ENCODE results near the gene WDR76.
"Not testable (repeated sequence)": the region's sequence is repeated elsewhere in the genome, so short reads cannot be mapped to it uniquely, and the experiment has no call there.

Gene WDR76

DNA sequence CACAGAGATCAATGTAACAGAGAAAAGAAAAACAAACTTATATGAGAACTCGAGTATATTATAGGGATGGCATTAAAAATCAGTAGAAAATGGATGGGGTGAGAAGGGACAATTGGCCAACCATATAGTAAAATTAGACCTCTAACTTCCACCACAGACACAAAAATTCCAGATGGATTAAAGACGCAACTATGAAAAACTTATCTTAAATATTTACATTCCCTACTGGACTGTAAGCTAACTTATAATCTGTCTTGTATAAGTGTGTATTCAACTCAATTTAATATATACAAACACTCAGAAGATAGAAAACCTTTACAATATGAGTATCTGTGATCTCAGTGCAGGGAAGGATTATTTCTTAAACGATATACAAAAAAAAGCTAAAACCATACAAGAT is 5.3 kb upstream of the WDR76 start:
- DNase-seq (ENCODE audit: low read depth, low spot score): no peak

DNA sequence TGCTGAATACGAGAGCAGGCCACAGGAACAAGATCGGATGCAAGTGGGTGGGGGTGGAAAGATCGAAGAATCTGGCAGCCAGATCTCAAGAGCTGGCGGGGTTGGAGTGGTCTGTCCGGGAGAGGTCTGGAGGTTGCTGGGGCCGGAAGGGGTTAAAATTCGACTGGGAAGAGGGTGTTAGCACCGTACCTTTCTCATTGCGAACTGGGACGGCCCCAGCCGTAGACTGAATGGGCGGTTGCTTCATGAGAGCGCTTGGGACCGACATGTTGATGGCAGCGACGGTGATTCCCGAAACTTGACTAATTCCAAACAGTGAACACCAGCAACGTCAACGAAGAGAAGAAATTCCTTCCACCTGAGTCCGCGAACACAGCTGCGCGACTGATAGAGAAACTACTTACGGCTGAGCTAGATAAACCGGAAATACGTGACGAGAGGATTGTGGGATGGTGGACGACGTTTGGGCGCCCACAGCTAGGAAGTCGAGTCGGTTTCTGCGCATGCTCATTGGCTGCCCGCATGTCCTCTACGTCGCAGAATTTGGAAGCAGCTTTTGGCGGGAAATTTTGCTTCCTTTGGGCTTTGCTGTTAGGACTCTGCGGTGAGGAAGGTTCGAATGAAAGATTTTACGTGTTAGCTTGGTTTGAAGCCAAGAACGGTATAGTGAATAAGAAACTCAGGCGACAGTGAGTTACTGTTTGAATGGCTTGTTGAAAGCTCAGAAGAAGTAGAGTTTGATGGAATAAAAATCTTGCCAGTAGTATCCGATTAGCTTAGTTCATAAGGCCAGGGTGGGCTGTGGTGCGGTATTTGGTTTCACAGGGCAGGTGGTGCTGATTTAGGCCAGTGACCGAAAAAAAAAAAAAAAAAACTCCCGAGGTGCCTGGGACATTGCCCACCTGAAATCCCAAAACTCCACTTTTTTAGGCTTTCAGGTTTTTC is 2.2 kb upstream of the WDR76 start, which contains the start of gene MFAP1:
MFAP1 (minus strand) TSS at position 389 of the 945 bp plus-strand sequence; CDS start at position 268, 121 bp downstream.
- DNase-seq (ENCODE audit: low read depth, low spot score): peak; percentile 75

DNA sequence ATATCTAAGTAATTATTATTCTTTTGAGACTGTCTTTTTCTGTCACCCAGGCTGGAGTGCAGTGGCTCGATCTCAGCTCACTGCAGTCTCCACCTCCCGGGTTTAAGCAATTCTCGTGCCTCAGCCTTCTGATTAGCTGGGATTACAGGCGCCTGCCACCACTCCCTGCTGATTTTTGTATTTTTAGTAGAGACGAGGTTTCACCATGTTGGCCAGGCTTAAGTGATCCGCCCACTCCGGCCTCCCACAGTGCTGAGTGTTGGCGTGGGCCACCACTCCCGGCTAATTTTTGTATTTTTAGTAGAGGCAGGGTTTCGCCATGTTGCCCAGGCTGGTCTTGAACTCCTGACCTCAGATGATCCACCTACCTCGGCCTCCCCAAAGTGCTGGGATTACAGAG is 1.5 kb upstream of the WDR76 start:
- not testable (repeated sequence) for DNase-seq (ENCODE audit: low read depth, low spot score)

DNA sequence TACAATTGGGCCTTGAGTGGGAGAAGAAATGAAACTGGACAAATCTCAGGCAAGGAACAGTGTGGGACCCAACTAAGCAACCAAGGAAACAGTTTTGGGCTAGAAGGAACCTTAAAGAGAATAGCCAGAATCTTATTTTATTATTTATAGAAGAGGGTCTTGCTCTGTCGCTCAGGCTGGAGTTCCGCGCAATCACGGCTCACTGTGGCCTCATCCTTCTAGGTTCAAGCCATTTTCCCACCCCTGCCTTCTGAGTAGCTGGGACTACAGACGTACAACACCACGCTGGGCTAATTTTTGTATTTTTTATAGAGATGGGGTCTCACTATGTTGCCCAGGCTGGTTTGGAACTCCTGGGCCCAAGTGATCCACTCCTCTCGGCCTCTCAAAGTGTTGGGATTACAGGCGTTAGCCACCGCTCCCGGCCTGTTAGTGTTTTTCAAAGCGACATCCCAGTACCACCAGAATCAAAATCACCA is 734 bp upstream of the WDR76 start:
- DNase-seq (ENCODE audit: low read depth, low spot score): no peak

DNA sequence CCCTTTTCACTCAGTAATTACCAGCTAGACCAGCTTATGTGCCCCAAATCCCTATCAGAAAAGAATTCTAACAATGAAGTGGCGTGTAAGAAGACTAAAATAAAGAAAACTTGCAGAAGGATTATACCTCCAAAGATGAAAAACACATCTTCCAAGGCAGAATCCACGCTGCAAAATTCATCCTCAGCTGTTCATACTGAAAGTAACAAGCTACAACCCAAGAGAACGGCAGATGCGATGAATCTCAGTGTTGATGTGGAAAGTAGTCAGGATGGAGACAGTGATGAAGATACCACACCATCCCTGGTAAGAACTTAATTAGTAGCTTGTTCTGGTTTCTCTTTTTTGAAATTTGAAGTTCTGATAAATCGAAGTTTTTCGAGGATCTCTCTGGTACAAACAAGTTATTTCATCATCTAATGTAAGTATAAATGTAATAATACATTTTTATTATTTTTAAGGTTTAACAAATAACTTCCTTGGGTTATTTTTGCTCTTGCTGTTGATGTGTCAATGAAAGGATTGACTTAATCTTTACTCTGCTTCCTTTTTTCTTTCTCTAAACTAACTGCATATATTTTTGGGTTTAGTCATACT is 1.4 kb downstream of the WDR76 start:
- DNase-seq (ENCODE audit: low read depth, low spot score): no peak

DNA sequence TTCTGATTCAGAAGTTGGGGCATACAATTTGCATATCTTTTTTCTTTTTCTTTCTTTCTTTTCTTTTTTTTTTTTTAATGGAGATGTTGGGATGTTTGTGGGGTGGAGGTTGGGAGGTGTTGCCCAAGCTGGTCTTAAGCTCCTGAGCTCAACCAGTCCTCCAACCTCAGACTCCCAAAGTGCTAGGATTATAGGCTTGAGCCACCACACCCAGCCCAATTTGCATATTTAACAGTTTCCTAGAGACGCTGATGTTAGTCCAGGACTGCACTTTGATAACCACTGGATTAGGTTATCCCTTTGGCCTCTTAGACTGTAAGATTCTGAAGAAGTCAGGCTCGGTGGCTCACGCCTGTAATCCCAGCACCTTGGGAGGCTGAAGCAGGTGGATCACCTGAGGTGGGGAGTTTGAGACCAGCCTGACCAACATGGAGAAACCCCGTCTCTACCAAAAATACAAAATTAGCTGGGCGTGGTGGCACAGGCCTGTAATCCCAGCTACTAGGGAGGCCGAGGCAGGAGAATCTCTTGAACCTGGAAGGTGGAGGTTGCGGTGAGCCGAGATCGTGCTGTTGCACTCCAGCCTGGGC is 3.2 kb downstream of the WDR76 start:
- not testable (repeated sequence) for DNase-seq (ENCODE audit: low read depth, low spot score)

DNA sequence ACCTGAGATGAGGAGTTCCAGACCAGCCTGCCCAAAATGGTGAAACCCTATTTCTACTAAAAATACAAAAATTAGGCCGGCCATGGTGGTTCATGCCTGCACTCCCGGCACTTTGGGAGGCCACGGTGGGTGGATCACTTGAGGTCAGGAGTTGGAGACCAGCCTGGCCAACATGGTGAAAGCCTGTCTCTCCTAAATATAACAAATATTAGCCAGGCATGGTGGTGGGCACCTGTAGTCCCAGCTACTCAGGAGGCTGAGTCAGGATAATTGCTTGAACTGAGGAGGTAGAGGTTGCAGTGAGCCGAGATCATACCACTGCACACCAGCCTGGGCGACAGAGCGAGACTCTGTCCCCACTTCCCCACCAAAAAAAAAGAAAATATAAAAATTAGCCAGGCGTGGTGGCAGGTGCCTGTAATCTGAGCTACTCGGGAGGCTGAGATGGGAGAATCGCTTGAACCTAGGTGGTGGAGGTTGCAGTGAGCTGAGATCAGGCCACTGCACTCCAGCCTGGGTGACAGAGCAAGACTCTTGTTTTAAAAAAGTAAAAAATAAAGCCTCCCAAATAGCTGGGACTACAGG is 4.0 kb downstream of the WDR76 start:
- DNase-seq (ENCODE audit: low read depth, low spot score): not testable (repeated sequence)

- DNase-seq (ENCODE audit: low read depth, low spot score): not testable (repeated sequence)
Measured at GRCh38 chr15:43831519-43832052, 4.8 kb downstream of the WDR76 start.

DNA sequence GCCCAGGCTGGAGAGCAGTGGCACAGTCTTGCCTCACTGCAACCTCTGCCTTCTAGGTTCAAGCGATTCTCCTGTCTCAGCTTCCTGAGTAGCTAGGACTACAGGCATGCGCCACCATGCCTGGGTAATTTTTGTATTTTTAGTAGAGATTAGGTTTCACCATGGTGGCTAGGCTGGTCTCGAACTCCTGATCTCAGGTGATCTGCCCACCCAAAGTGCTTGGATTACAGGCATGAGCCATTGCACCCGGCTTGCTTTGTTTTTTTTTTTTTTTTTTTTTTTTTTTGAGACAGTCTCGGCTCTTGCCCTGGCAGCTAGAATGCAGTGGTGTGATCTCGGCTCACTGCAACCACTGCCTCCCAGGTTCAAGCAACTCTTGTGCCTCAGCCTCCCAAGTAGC is 5.7 kb downstream of the WDR76 start:
- not testable (repeated sequence) for DNase-seq (ENCODE audit: low read depth, low spot score)

DNA sequence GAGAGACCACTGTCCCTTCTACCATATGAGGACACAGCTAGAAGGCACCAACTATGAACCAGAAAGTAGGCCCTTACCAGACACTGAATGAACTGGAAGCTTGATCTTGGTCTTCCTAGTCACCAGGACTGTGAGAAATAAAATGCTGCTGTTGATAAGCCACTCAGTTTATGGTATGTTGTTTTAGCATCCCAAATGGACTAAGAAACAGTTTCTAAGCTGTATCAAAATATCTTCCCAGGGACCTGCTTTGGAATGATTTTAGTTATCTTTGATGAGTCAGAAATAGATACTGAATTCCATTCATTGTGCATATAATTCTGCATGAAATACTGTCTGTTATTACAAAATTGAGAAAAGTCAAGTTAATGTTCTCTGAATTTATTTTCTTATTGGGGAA is 18.6 kb downstream of the WDR76 start:
- no peak for DNase-seq (ENCODE audit: low read depth, low spot score)

GRCh38 chr15:43851251-43851650 is 24.4 kb downstream of the WDR76 start:
- no peak for DNase-seq (ENCODE audit: low read depth, low spot score)

DNA sequence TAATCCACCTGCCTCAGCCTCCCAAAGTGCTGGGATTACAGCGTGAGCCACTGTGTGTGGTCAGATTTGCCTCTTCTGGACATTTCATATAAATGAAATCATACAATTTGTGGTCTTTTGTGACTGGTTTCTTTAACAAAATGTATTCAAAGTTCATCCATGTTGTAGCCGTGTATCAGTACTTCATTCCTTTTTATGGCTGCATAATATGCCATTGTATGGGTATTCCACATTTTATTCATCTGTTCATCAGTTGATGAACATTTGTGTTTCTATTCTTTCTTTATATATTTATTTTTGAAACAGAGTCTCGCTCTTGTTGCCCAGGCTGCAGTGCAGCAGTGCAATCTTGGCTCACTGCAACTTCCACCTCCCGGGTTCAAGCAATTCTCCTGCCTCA is 25.8 kb downstream of the WDR76 start:
- no peak for DNase-seq (ENCODE audit: low read depth, low spot score)

- DNase-seq (ENCODE audit: low read depth, low spot score): no peak
Measured at GRCh38 chr15:43854801-43855200, 28.0 kb downstream of the WDR76 start.

DNA sequence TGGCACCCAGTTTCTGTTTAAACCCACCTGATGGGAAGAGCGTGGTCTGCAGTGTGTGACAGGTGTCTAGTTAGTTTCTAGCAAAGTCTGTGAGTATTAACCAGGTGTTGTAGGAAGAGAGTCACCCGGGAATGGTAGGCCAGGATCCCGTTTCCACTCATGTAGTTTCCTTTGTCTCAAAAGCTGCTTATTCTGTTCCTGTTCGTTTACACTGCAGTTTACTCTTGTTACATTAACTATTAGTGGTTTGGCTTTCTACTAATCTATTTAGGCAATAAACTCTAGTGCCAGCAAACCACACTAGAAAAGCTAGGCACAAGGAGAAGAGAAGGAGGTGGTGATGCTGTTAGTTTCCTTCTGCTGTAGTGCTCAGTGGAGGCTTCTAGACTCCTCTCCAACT is 32.7 kb downstream of the WDR76 start:
- no peak for DNase-seq (ENCODE audit: low read depth, low spot score)

DNA sequence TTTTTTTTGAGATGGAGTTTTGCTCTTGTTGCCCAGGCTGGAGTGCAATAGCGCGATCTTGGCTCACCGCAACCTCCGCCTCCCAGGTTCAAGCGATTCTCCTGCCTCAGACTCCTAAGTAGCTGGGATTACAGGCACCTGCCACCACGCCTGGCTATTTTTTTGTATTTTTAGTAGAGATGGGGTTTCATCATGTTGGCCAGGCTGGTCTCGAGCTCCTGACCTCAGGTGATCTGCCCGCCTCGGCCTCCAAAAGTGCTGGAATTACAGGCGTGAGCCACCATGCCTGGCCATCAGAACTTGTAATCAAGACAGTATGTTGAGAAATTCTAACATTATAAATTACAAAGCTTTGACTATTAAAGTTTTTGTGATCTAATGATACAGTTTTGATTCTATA is 39.8 kb downstream of the WDR76 start:
- DNase-seq (ENCODE audit: low read depth, low spot score): not testable (repeated sequence)

DNA sequence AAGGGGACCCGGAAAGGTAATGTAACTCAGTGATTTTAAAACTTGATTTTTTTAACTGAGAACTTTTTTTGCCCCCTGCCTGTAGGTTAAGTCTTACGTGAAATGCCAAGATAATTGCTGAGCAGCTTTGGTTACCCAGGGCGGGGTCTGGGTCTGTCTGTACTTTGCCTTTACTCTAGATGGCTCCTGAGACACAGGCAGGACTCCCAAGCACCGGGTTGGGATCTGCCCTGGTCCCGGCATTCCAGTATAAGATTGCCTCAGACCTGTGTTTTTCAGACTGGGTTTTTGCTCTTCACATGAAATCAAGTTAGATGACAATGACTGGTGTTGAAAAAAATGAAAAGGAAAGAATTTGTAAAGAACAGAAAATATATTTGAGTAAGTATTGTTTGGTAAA is 40.3 kb downstream of the WDR76 start:
- no peak for DNase-seq (ENCODE audit: low read depth, low spot score)

- no peak for DNase-seq (ENCODE audit: low read depth, low spot score)
Measured at GRCh38 chr15:43868406-43868805, 41.6 kb downstream of the WDR76 start.

GRCh38 chr15:43871835-43872234 is 45.0 kb downstream of the WDR76 start:
- no peak for DNase-seq (ENCODE audit: low read depth, low spot score)

DNA sequence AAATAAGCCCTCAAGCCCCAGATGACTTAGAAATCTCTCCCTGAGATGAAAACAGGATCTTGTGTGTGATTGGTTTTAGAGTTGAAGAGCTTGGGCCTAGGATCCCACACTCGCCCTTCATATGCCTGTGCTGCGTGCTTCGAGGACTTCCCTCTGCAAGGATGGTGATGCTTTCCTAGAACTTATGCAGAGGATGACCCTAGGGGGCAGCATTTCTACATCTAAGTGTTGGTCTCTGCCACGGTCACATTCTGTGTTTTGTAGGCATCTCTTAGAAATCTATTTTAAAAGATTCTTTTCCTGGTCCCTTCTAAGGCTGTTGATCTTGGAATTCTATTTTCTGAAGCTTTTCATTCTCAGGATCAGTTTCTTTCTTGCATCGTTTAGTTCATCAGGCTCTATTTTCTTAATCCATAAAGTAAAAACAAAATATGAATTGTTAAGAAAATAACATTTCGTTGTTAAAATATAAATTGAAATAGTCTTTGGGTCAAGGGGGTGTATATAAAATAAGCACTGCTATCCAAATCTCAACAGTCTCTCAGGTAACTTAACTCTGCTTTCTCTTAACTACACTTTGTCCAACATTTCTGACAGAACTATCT is 45.7 kb downstream of the WDR76 start:
- DNase-seq (ENCODE audit: low read depth, low spot score): no peak

GRCh38 chr15:43873651-43874050 is 46.8 kb downstream of the WDR76 start:
- DNase-seq (ENCODE audit: low read depth, low spot score): no peak

DNA sequence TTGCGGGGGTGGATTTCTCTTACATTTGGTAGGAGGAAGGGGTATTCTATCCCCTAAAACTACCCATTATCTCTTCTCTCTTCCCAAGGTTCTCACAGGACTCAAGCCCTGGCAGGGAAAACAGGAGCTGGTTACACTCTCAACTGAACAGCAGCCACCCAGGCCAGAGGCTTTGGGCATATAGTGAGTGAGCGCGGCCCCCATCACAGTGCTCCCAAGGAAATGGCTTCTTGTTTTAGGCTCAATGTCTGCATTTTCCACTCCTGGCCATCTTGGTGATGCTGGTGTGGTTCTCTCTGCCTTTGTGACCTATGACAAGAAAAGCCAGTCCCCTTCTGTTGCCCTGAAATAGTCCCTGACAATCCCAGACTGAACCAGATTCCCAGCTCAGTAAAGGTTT is 50.1 kb downstream of the WDR76 start:
- no peak for DNase-seq (ENCODE audit: low read depth, low spot score)
